HepG2 (cell line): ENCODE results near the gene CHADL. TPM values are rescaled to one million over a fixed set of nuclear protein-coding genes. Genes with fewer than 3 reads are reported as not detected.

Source experiments
- ADNP ChIP-seq: sonication (generic); formaldehyde crosslinking; IDR thresholded peaks from 2 replicates; pipeline ENCODE4 v1.4.0; 2020; ENCODE audit warnings: missing genetic modification reagents
- ATF1 ChIP-seq: IDR thresholded peaks from 2 replicates; pipeline ENCODE4 v1.6.1; 2016; ENCODE audit warnings: mild to moderate bottlenecking, control low read depth
- BATF2 ChIP-seq: sonication (generic); formaldehyde crosslinking; IDR thresholded peaks from 2 replicates; pipeline ENCODE4 v1.8.0; 2022; ENCODE audit warnings: mild to moderate bottlenecking, missing genetic modification reagents, moderate library complexity
- ELK4 ChIP-seq: sonication (generic); formaldehyde crosslinking; IDR thresholded peaks from 2 replicates; pipeline ENCODE4 v1.9.0; 2021; ENCODE audit warnings: missing genetic modification reagents, borderline replicate concordance
- HOXA9 ChIP-seq: sonication (generic); formaldehyde crosslinking; IDR thresholded peaks from 2 replicates; pipeline ENCODE4 v1.8.1; 2022; ENCODE audit warnings: missing genetic modification reagents, mild to moderate bottlenecking, moderate library complexity, borderline replicate concordance
- HOXD1 ChIP-seq: sonication (generic); formaldehyde crosslinking; IDR thresholded peaks from 2 replicates; pipeline ENCODE4 v1.5.0; 2020; ENCODE audit warnings: missing genetic modification reagents
- NCOA2 ChIP-seq: sonication (generic); formaldehyde crosslinking; IDR thresholded peaks from 2 replicates; pipeline ENCODE4 v1.8.0; 2022; ENCODE audit warnings: inconsistent platforms
- NR2F6 ChIP-seq, 2 experiments: IDR thresholded peaks; 2 replicates each; pipeline ENCODE4 v1.6.1; 2016; ENCODE audit warnings: antibody characterized with exemption in 1 of 2, mild to moderate bottlenecking in 1 of 2
- PHF20 ChIP-seq: sonication (generic); formaldehyde crosslinking; IDR thresholded peaks from 2 replicates; pipeline ENCODE4 v1.5.0; 2020; ENCODE audit warnings: mild to moderate bottlenecking, missing genetic modification reagents
- PLRG1 ChIP-seq: fragments of 450-650 bp; conservative IDR thresholded peaks from 2 replicates; pipeline ENCODE4 v1.6.1; 2016
- RFX5 ChIP-seq: IDR thresholded peaks from 2 replicates; pipeline ENCODE4 v1.6.1; 2011; ENCODE audit warnings: low read depth, low read length, improper control_type of control experiment
- RFXANK ChIP-seq: IDR thresholded peaks from 2 replicates; pipeline ENCODE4 v1.6.1; 2016
- SIX1 ChIP-seq: sonication (generic); formaldehyde crosslinking; IDR thresholded peaks from 2 replicates; pipeline ENCODE4 v1.4.0; 2020; ENCODE audit warnings: missing genetic modification reagents, borderline replicate concordance
- TEF ChIP-seq: sonication (generic); formaldehyde crosslinking; IDR thresholded peaks from 2 replicates; pipeline ENCODE4 v1.5.0; 2020; ENCODE audit warnings: missing genetic modification reagents
- ZNF207 ChIP-seq: fragments of 450-650 bp; IDR thresholded peaks from 2 replicates; pipeline ENCODE4 v1.6.1; 2016; ENCODE audit warnings: antibody characterized with exemption, borderline replicate concordance
- ZNF367 ChIP-seq: sonication (generic); formaldehyde crosslinking; IDR thresholded peaks from 2 replicates; pipeline ENCODE4 v1.4.0; 2020; ENCODE audit warnings: missing genetic modification reagents, borderline replicate concordance
- ZNF44 ChIP-seq: sonication (generic); formaldehyde crosslinking; IDR thresholded peaks from 2 replicates; pipeline ENCODE4 v1.5.1; 2020; ENCODE audit warnings: mild to moderate bottlenecking, missing genetic modification reagents
- ZNF460 ChIP-seq: sonication (generic); formaldehyde crosslinking; IDR thresholded peaks from 2 replicates; pipeline ENCODE4 v1.5.1; 2020; ENCODE audit warnings: missing genetic modification reagents, mild to moderate bottlenecking, borderline replicate concordance
- ZNF496 ChIP-seq: sonication (generic); formaldehyde crosslinking; IDR thresholded peaks from 2 replicates; pipeline ENCODE4 v1.8.1; 2023; ENCODE audit warnings: mild to moderate bottlenecking, moderate library complexity, missing genetic modification reagents; ENCODE audit not compliant: insufficient replicate concordance
- ZNF543 ChIP-seq: sonication (generic); formaldehyde crosslinking; IDR thresholded peaks from 2 replicates; pipeline ENCODE4 v1.4.0; 2020; ENCODE audit warnings: mild to moderate bottlenecking, missing genetic modification reagents
- polyA plus RNA-seq, 8 experiments: library from polyadenylated mRNA; depleted of rRNA in 3 of 8; stranded (reverse) in 7 of 8; unstranded in 1 of 8; fragments of >200 nt; fragmentation: Illumina TruSeq in 4 of 8; extraction: Trizol in 4 of 8; gene quantifications; 2 replicates each; pipeline versions ENCODE4 v1.2.1 to v1.2.3, GENCODE V29; 2011 to 2016; ENCODE audit warnings: low read depth in 4 of 8, missing spikeins in 1 of 8, mixed read lengths in 1 of 8; ENCODE audit not compliant: insufficient read depth in 1 of 8
- total RNA-seq, 5 experiments: library from RNA; depleted of rRNA; stranded (reverse); fragments of >200 nt; fragmentation: Illumina TruSeq; extraction: Trizol; gene quantifications; 2 replicates each; pipeline ENCODE4 v1.2.3, GENCODE V29; 2016; ENCODE audit warnings: low read depth in 1 of 5
- TF ChIP-seq, protein P1 (sequence below): sonication (generic); formaldehyde crosslinking; IDR thresholded peaks from 2 replicates; pipeline ENCODE4 v1.5.0; 2020; ENCODE audit warnings: missing genetic modification reagents
- TF ChIP-seq, protein P2 (sequence below): sonication (generic); formaldehyde crosslinking; IDR thresholded peaks from 2 replicates; pipeline ENCODE4 v1.4.0; 2020; ENCODE audit warnings: missing genetic modification reagents
- TF ChIP-seq, protein P3 (sequence below): sonication (generic); formaldehyde crosslinking; IDR thresholded peaks from 2 replicates; pipeline ENCODE4 v1.5.0; 2020; ENCODE audit warnings: missing genetic modification reagents

The CHADL gene
- total and polyA plus RNA-seq, 2 of the 13 experiments (the other 11 are each of a cell fraction or from before 2014, with no cell fraction given) = 2.8 to 8.1 TPM

DNA sequence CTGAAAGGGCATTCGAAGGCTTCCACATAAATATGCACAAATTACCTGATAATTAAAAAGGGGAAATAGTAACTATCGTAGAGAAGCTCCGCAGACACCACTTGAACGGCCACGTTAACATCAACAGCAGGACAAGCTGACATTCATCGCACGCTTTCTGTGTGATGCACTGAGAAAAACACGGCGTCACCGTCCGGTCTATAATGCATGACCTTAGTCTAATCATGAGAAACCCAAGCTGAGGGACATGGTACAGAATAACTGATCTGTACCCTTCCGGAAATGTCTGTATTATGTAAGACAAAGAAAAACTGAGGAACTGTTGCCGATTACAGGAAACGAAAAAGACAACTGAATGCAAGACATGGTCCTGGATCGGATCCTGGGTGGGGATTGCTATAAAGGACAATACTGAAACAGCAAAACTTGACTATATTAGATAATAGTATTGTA lies 45.9 kb upstream of the CHADL start (continued):
- TF ChIP-seq, protein P1, sequence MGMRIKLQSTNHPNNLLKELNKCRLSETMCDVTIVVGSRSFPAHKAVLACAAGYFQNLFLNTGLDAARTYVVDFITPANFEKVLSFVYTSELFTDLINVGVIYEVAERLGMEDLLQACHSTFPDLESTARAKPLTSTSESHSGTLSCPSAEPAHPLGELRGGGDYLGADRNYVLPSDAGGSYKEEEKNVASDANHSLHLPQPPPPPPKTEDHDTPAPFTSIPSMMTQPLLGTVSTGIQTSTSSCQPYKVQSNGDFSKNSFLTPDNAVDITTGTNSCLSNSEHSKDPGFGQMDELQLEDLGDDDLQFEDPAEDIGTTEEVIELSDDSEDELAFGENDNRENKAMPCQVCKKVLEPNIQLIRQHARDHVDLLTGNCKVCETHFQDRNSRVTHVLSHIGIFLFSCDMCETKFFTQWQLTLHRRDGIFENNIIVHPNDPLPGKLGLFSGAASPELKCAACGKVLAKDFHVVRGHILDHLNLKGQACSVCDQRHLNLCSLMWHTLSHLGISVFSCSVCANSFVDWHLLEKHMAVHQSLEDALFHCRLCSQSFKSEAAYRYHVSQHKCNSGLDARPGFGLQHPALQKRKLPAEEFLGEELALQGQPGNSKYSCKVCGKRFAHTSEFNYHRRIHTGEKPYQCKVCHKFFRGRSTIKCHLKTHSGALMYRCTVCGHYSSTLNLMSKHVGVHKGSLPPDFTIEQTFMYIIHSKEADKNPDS = no peak
- TF ChIP-seq RFX5 = no peak
- no peak for TF ChIP-seq TEF
- TF ChIP-seq ADNP (CRISPR knock-in tag) = no peak
- no peak for TF ChIP-seq ELK4 (CRISPR knock-in tag)
- TF ChIP-seq PLRG1 = no peak
- no peak for TF ChIP-seq PHF20 (CRISPR knock-in tag)
- TF ChIP-seq ZNF496 (CRISPR knock-in tag) = no peak
- TF ChIP-seq ZNF460 (CRISPR knock-in tag) = no peak
- TF ChIP-seq, protein P2, sequence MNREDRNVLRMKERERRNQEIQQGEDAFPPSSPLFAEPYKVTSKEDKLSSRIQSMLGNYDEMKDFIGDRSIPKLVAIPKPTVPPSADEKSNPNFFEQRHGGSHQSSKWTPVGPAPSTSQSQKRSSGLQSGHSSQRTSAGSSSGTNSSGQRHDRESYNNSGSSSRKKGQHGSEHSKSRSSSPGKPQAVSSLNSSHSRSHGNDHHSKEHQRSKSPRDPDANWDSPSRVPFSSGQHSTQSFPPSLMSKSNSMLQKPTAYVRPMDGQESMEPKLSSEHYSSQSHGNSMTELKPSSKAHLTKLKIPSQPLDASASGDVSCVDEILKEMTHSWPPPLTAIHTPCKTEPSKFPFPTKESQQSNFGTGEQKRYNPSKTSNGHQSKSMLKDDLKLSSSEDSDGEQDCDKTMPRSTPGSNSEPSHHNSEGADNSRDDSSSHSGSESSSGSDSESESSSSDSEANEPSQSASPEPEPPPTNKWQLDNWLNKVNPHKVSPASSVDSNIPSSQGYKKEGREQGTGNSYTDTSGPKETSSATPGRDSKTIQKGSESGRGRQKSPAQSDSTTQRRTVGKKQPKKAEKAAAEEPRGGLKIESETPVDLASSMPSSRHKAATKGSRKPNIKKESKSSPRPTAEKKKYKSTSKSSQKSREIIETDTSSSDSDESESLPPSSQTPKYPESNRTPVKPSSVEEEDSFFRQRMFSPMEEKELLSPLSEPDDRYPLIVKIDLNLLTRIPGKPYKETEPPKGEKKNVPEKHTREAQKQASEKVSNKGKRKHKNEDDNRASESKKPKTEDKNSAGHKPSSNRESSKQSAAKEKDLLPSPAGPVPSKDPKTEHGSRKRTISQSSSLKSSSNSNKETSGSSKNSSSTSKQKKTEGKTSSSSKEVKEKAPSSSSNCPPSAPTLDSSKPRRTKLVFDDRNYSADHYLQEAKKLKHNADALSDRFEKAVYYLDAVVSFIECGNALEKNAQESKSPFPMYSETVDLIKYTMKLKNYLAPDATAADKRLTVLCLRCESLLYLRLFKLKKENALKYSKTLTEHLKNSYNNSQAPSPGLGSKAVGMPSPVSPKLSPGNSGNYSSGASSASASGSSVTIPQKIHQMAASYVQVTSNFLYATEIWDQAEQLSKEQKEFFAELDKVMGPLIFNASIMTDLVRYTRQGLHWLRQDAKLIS = peak; percentile 57; the same call in 1 of the 2 replicates
- no peak for TF ChIP-seq BATF2 (CRISPR knock-in tag)
- TF ChIP-seq SIX1 (CRISPR knock-in tag) = peak; percentile 15; the same call in 1 of the 2 replicates
- no peak for TF ChIP-seq ZNF543 (CRISPR knock-in tag)
- peak; percentile 57; the same call in 1 of the 2 replicates for TF ChIP-seq ATF1 (CRISPR knock-in tag)
- no peak for TF ChIP-seq HOXA9 (CRISPR knock-in tag)
- TF ChIP-seq ZNF207 = no peak
- TF ChIP-seq, protein P3, sequence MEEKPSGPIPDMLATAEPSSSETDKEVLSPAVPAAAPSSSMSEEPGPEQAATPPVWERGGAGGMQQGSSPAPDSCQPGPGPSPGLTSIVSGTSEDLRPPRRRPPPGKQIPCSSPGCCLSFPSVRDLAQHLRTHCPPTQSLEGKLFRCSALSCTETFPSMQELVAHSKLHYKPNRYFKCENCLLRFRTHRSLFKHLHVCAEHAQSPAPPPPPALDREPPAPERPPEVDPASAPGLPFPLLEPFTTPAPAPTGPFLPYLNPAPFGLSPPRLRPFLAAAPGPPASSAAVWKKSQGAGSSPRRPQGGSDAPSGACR (CRISPR knock-in tag) = no peak
- TF ChIP-seq NCOA2 (CRISPR knock-in tag) = 0 out of 2 replicates have a peak, but pooled peaks have one; percentile 21
- TF ChIP-seq ZNF367 (CRISPR knock-in tag) = 0 out of 2 replicates have a peak, but pooled peaks have one; percentile 33
- TF ChIP-seq RFXANK (CRISPR knock-in tag) = no peak
- no peak for TF ChIP-seq HOXD1 (CRISPR knock-in tag)
- TF ChIP-seq NR2F6 (IDR thresholded peaks at IDR 0.05) = peak; percentile 28; the same call in 1 of the 2 replicates
- TF ChIP-seq NR2F6 (CRISPR knock-in tag; IDR thresholded peaks at IDR 0.05) = peak; percentile 37; the same call in 1 of the 2 replicates
- no peak for TF ChIP-seq ZNF44 (CRISPR knock-in tag)
